Measurements from ENCODE around the gene MYO5C.

Gene MYO5C

GRCh38 chr15:52306270-52306669, 10.7 kb upstream of the MYO5C start:
- no peak overlapping the region for H3K4me3 ChIP-seq (ENCODE audit: low read depth, low read length)
- no peak for DNase-seq (ENCODE audit: low read depth)
- no peak for TF ChIP-seq MYC (IDR thresholded peaks at IDR 0.05; ENCODE audit: low read depth, low read length)
- no peak for TF ChIP-seq CTCF (IDR thresholded peaks at IDR 0.05; ENCODE audit: low read depth, low read length)
- no peak for TF ChIP-seq MAX (IDR thresholded peaks at IDR 0.05; ENCODE audit: low read depth, low read length)
- no peak for TF ChIP-seq POLR2A (IDR thresholded peaks at IDR 0.05; ENCODE audit: extremely low read depth, insufficient read length)

- no peak for TF ChIP-seq MAX (IDR thresholded peaks at IDR 0.05; ENCODE audit: low read depth, low read length)
- no peak for DNase-seq (ENCODE audit: low read depth)
- H3K4me3 ChIP-seq (ENCODE audit: low read depth, low read length): no peak overlapping the region
Observed at GRCh38 chr15:52303093-52303772, 7.6 kb upstream of the MYO5C start.

GRCh38 chr15:52301265-52301847, 5.8 kb upstream of the MYO5C start:
- TF ChIP-seq MAX (IDR thresholded peaks at IDR 0.05; ENCODE audit: low read depth, low read length): no peak
- TF ChIP-seq CTCF (IDR thresholded peaks at IDR 0.05; ENCODE audit: low read depth, low read length): no peak
- no peak for TF ChIP-seq MYC (IDR thresholded peaks at IDR 0.05; ENCODE audit: low read depth, low read length)
- no peak for TF ChIP-seq POLR2A (IDR thresholded peaks at IDR 0.05; ENCODE audit: extremely low read depth, insufficient read length)
- no peak for DNase-seq (ENCODE audit: low read depth)
- no peak overlapping the region for H3K4me3 ChIP-seq (ENCODE audit: low read depth, low read length)

GRCh38 chr15:52294881-52295420, 653 bp downstream of the MYO5C start:
- no peak for TF ChIP-seq CTCF (IDR thresholded peaks at IDR 0.05; ENCODE audit: low read depth, low read length)
- no peak for TF ChIP-seq MAX (IDR thresholded peaks at IDR 0.05; ENCODE audit: low read depth, low read length)
- TF ChIP-seq POLR2A (IDR thresholded peaks at IDR 0.05; ENCODE audit: extremely low read depth, insufficient read length): no peak
- TF ChIP-seq MYC (IDR thresholded peaks at IDR 0.05; ENCODE audit: low read depth, low read length): no peak
- no peak for DNase-seq (ENCODE audit: low read depth)
- H3K4me3 ChIP-seq (ENCODE audit: low read depth, low read length): no peak overlapping the region

- no peak overlapping the region for H3K4me3 ChIP-seq (ENCODE audit: low read depth, low read length)
- DNase-seq (ENCODE audit: low read depth): no peak
- TF ChIP-seq MAX (IDR thresholded peaks at IDR 0.05; ENCODE audit: low read depth, low read length): no peak
- TF ChIP-seq CTCF (IDR thresholded peaks at IDR 0.05; ENCODE audit: low read depth, low read length): no peak
Observed at GRCh38 chr15:52292780-52293392, 2.7 kb downstream of the MYO5C start.

- TF ChIP-seq POLR2A (IDR thresholded peaks at IDR 0.05; ENCODE audit: extremely low read depth, insufficient read length): no peak
- no peak for TF ChIP-seq MYC (IDR thresholded peaks at IDR 0.05; ENCODE audit: low read depth, low read length)
- TF ChIP-seq MAX (IDR thresholded peaks at IDR 0.05; ENCODE audit: low read depth, low read length): no peak
- no peak for TF ChIP-seq CTCF (IDR thresholded peaks at IDR 0.05; ENCODE audit: low read depth, low read length)
- no peak overlapping the region for H3K4me3 ChIP-seq (ENCODE audit: low read depth, low read length)
Observed at GRCh38 chr15:52291204-52291603, 4.4 kb downstream of the MYO5C start.

More at GRCh38 chr15:52291204-52291603, 4.4 kb downstream of the MYO5C start:
- DNase-seq (ENCODE audit: low read depth): no peak

All from NB4 (cell line).